ENCODE results near the gene RAB26. TPM values are rescaled to one million over a fixed set of nuclear protein-coding genes. Genes with fewer than 3 reads are reported as not detected.

Gene RAB26
- total RNA-seq, 6 donors from 2014 or later, result 0.30 to 6.8 (median 0.85) TPM; not detected in 2

GRCh38 chr16:2190659-2191445 is 42.4 kb downstream of the RAB26 start:
- no peak overlapping the region for H3K27ac ChIP-seq
- DNase-seq, result peak in 1 of 2 donors; percentile 76
- 83% methylated on average over 11 to 23 of the region's 25 CpGs for WGBS, 2 donors

GRCh38 chr16:2191446-2191706 is 43.0 kb downstream of the RAB26 start:
- no peak for DNase-seq
- H3K9me3 ChIP-seq, result no peaks in the 10 kb centered on the region
- H3K27ac ChIP-seq, result no peak overlapping the region
- peaks cover 8 to 15% (median 11%) of the 10 kb centered on the region in 4 donors for H3K4me1 ChIP-seq
- peaks cover 0 to 18% (median 13%) of the 10 kb centered on the region in 4 donors for H3K27me3 ChIP-seq
- TF ChIP-seq POLR2AphosphoS5 (IDR thresholded peaks at IDR 0.05) (no peak), POLR2A (IDR thresholded peaks at IDR 0.05) (no peak), EP300 (IDR thresholded peaks at IDR 0.05) (no peak)
- TF ChIP-seq, protein P1, sequence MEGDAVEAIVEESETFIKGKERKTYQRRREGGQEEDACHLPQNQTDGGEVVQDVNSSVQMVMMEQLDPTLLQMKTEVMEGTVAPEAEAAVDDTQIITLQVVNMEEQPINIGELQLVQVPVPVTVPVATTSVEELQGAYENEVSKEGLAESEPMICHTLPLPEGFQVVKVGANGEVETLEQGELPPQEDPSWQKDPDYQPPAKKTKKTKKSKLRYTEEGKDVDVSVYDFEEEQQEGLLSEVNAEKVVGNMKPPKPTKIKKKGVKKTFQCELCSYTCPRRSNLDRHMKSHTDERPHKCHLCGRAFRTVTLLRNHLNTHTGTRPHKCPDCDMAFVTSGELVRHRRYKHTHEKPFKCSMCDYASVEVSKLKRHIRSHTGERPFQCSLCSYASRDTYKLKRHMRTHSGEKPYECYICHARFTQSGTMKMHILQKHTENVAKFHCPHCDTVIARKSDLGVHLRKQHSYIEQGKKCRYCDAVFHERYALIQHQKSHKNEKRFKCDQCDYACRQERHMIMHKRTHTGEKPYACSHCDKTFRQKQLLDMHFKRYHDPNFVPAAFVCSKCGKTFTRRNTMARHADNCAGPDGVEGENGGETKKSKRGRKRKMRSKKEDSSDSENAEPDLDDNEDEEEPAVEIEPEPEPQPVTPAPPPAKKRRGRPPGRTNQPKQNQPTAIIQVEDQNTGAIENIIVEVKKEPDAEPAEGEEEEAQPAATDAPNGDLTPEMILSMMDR (IDR thresholded peaks at IDR 0.05), result no peak
- H3K4me3 ChIP-seq, result no peak overlapping the region
- no peak for ATAC-seq (ENCODE audit: low FRiP score in 2 of 2)
- no peaks in the 10 kb centered on the region for H3K36me3 ChIP-seq
- 88 to 96% methylated on average over 9 to 11 of the region's 11 CpGs for WGBS, 2 donors

More at GRCh38 chr16:2190659-2191445, 42.4 kb downstream of the RAB26 start:
- Histone ChIP-seq H3K4me1 (peaks cover 4 to 11% (median 8%) of the 10 kb centered on the region in 4 donors), H3K27me3 (peaks cover 0 to 14% (median 10%) of the 10 kb centered on the region in 4 donors), H3K36me3 (no peaks in the 10 kb centered on the region), H3K9me3 (no peaks in the 10 kb centered on the region), H3K4me3 (no peak overlapping the region)
- TF ChIP-seq POLR2A (IDR thresholded peaks at IDR 0.05), result no peak
- no peak for TF ChIP-seq EP300 (IDR thresholded peaks at IDR 0.05)
- no peak for TF ChIP-seq POLR2AphosphoS5 (IDR thresholded peaks at IDR 0.05)
- TF ChIP-seq, protein P1 (IDR thresholded peaks at IDR 0.05), result no peak
- ATAC-seq (ENCODE audit: low FRiP score in 2 of 2), result no peak

DNA sequence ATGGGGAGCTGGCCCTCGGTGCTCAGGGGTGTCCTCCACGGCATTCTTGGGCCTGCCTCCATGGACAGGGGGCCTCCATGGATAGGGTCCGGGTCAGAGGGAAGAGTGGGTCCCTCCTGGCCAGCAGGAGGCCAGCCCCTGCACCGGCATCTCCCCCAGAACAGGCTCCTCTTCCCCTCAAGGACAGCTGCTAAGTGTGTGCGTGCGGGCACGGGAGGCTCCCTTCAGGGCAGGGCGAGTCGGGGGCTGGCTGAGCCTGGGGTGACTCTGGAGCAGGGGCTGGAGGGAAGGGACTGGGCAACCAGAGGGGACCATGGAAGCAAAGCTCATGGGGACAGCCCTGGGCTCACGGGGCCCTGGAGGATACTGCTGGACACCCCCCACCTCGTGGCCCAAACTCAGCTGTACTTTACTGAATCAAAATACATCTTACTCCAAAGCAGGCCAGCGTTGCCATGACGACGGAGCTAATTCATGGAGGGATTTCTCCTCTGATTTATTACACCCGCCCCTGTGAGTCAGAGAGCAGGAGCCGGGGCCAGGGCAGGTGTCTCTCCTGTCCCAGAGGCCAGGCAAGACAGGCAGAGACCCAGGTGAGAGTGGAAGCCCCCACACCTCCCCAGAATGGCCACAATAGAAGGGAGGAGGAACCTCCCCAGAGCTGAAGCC is 45.9 kb downstream of the RAB26 start:
- TF ChIP-seq POLR2A (IDR thresholded peaks at IDR 0.05), result no peak
- no peak for TF ChIP-seq EP300 (IDR thresholded peaks at IDR 0.05)
- TF ChIP-seq POLR2AphosphoS5 (IDR thresholded peaks at IDR 0.05), result no peak
- TF ChIP-seq, protein P1 (IDR thresholded peaks at IDR 0.05), result no peak
- no peaks in the 10 kb centered on the region for H3K36me3 ChIP-seq
- no peak overlapping the region for H3K27ac ChIP-seq
- WGBS, 2 donors, result 67% methylated on average over 16 of the region's 16 CpGs; no CpG with 5 or more reads in 1 of the 2 donors
- H3K9me3 ChIP-seq, result no peaks in the 10 kb centered on the region
- ATAC-seq (ENCODE audit: low FRiP score in 2 of 2) (no peak), DNase-seq (peak in 1 of 2 donors; percentile 64)
- H3K4me1 ChIP-seq, result peaks cover 11 to 20% (median 14%) of the 10 kb centered on the region in 4 donors
- no peak overlapping the region for H3K4me3 ChIP-seq
- peaks cover 0 to 28% (median 21%) of the 10 kb centered on the region in 4 donors for H3K27me3 ChIP-seq

- peak; percentile 28 to 53 for ATAC-seq (ENCODE audit: low FRiP score in 2 of 2)
- 0 to 8% methylated on average over 2 to 8 of the region's 10 CpGs for WGBS, 2 donors
- no peak overlapping the region for H3K4me3 ChIP-seq
- no peak overlapping the region for H3K27ac ChIP-seq
- peaks cover 0 to 28% (median 21%) of the 10 kb centered on the region in 4 donors for H3K27me3 ChIP-seq
- H3K9me3 ChIP-seq, result no peaks in the 10 kb centered on the region
- TF ChIP-seq POLR2AphosphoS5 (IDR thresholded peaks at IDR 0.05), result no peak
- no peak for TF ChIP-seq EP300 (IDR thresholded peaks at IDR 0.05)
- no peak for TF ChIP-seq POLR2A (IDR thresholded peaks at IDR 0.05)
- TF ChIP-seq, protein P1 (IDR thresholded peaks at IDR 0.05), result peak; percentile 39 to 67 (median 50)
- H3K36me3 ChIP-seq, result no peaks in the 10 kb centered on the region
- DNase-seq, result peak in 1 of 2 donors; percentile 65
- peaks cover 11 to 20% (median 14%) of the 10 kb centered on the region in 4 donors for H3K4me1 ChIP-seq
Observed at GRCh38 chr16:2194852-2195321, 46.5 kb downstream of the RAB26 start.
